IMR-90 (cell line): ENCODE results near the gene GGACT. TPM values are rescaled to one million over a fixed set of nuclear protein-coding genes. Genes with fewer than 3 reads are reported as not detected.

Source experiments
- ATAC-seq: fragments of 200-7000 bp; cut with Tn5 transposase; 2 replicates; pipeline ENCODE4 v1.9.1; 2020; ENCODE audit warnings: low read depth, mild to moderate bottlenecking, moderate library complexity
- BruUV-seq: library from RNA; stranded (reverse); fragments of 400-500 nt; replicated peaks from 2 replicates; lab custom pipeline; 2021; lab: Mats Ljungman, UMichigan
- CTCF ChIA-PET: fragments of 300-600 bp; formaldehyde crosslinking; extraction: SDS; loops from one replicate; lab custom pipeline; 2021; ENCODE audit warnings: antibody characterized with exemption; lab: Yijun Ruan, JAX
- POLR2A ChIA-PET: fragments of 300-600 bp; sonication (Branson Sonifier 250); formaldehyde crosslinking; loops from one replicate; lab custom pipeline; 2022; ENCODE audit warnings: antibody characterized with exemption; ENCODE audit not compliant: unreplicated experiment; lab: Charles Lee
- DNase-seq: peaks from one replicate; pipeline ENCODE4 v3.0.0; 2013
- H2AFZ ChIP-seq: replicated peaks from 2 replicates; pipeline ENCODE3; 2013; ENCODE audit warnings: low read length, mild to moderate bottlenecking; ENCODE audit not compliant: poor library complexity
- H2AK5ac ChIP-seq: 2 replicates; pipeline ENCODE4 v1.6.1; 2013; ENCODE audit warnings: low read depth, low read length, inconsistent platforms
- H2AK9ac ChIP-seq: replicated peaks from 2 replicates; pipeline ENCODE3; 2013; ENCODE audit warnings: mild to moderate bottlenecking, low read depth, low read length, moderate library complexity; ENCODE audit not compliant: poor library complexity
- H2BK120ac ChIP-seq: 2 replicates; pipeline ENCODE4 v1.6.1; 2013; ENCODE audit warnings: low read depth, low read length, inconsistent platforms
- H2BK15ac ChIP-seq: 3 replicates; pipeline ENCODE4 v1.6.1; 2013; ENCODE audit warnings: low read depth, low read length, inconsistent platforms
- H2BK20ac ChIP-seq: 2 replicates; pipeline ENCODE4 v1.6.1; 2013; ENCODE audit warnings: low read depth, mild to moderate bottlenecking, inconsistent platforms, low read length, moderate library complexity
- H2BK5ac ChIP-seq: 2 replicates; pipeline ENCODE4 v1.6.1; 2013; ENCODE audit warnings: mild to moderate bottlenecking, low read depth, low read length, inconsistent platforms; ENCODE audit not compliant: poor library complexity, severe bottlenecking
- H3K14ac ChIP-seq: replicated peaks from 2 replicates; pipeline ENCODE4 v1.6.1; 2013; ENCODE audit warnings: low read depth, low read length, inconsistent platforms
- H3K18ac ChIP-seq: 2 replicates; pipeline ENCODE4 v1.6.1; 2013; ENCODE audit warnings: low read depth, low read length, control low read depth
- H3K23ac ChIP-seq: 2 replicates; pipeline ENCODE4 v1.6.1; 2013; ENCODE audit warnings: low read depth, low read length, inconsistent platforms
- H3K27ac ChIP-seq: 2 replicates; pipeline ENCODE4 v1.5.1; 2013; ENCODE audit warnings: mild to moderate bottlenecking, control low read depth, low read length; ENCODE audit not compliant: insufficient read depth
- H3K27me3 ChIP-seq: 2 replicates; pipeline ENCODE4 v1.6.1; 2013; ENCODE audit warnings: low read length; ENCODE audit not compliant: control insufficient read depth, insufficient read depth
- H3K36me3 ChIP-seq: 2 replicates; pipeline ENCODE4 v1.6.1; 2013; ENCODE audit warnings: low read length, mixed read lengths; ENCODE audit not compliant: control insufficient read depth, insufficient read depth
- H3K4ac ChIP-seq: 2 replicates; pipeline ENCODE4 v1.6.1; 2013; ENCODE audit warnings: low read depth, low read length, inconsistent platforms
- H3K4me1 ChIP-seq: 2 replicates; pipeline ENCODE4 v1.6.1; 2013; ENCODE audit warnings: low read length, mixed read lengths; ENCODE audit not compliant: control insufficient read depth, insufficient read depth
- H3K4me2 ChIP-seq: 2 replicates; pipeline ENCODE4 v1.6.1; 2013; ENCODE audit warnings: low read depth, mild to moderate bottlenecking, control low read depth, low read length, moderate library complexity
- H3K4me3 ChIP-seq: 2 replicates; pipeline ENCODE4 v1.5.1; 2013; ENCODE audit warnings: low read depth, mild to moderate bottlenecking, control low read depth, low read length, moderate library complexity; ENCODE audit not compliant: insufficient read depth
- H3K56ac ChIP-seq: 2 replicates; pipeline ENCODE4 v1.6.1; 2013; ENCODE audit warnings: low read length, inconsistent platforms; ENCODE audit not compliant: insufficient read depth; ENCODE audit errors: extremely low read depth
- H3K79me1 ChIP-seq, 2 experiments: 2 replicates each; pipeline ENCODE4 v1.6.1; 2013; ENCODE audit warnings: low read length in 2 of 2, inconsistent platforms in 1 of 2, low read depth in 1 of 2
- H3K9ac ChIP-seq: 2 replicates; pipeline ENCODE4 v1.6.1; 2013; ENCODE audit warnings: low read depth, low read length, control low read depth
- H3K9me1 ChIP-seq: 2 replicates; pipeline ENCODE4 v1.6.1; 2013; ENCODE audit warnings: low read length, inconsistent platforms; ENCODE audit not compliant: insufficient read depth
- H3K9me3 ChIP-seq: 2 replicates; pipeline ENCODE4 v1.6.1; 2013; ENCODE audit warnings: low read length; ENCODE audit not compliant: control insufficient read depth, insufficient read depth
- H4K20me1 ChIP-seq: 2 replicates; pipeline ENCODE4 v1.6.1; 2013; ENCODE audit warnings: low read length, inconsistent platforms; ENCODE audit not compliant: insufficient read depth
- H4K5ac ChIP-seq: 2 replicates; pipeline ENCODE4 v1.6.1; 2013; ENCODE audit warnings: mild to moderate bottlenecking, low read depth, low read length, control low read depth
- H4K8ac ChIP-seq, 2 experiments: 2 replicates each; pipeline ENCODE4 v1.6.1; 2013; ENCODE audit warnings: low read depth in 2 of 2, low read length in 2 of 2, control low read depth in 1 of 2, inconsistent platforms in 1 of 2
- H4K91ac ChIP-seq: 2 replicates; pipeline ENCODE4 v1.6.1; 2013; ENCODE audit warnings: low read depth, low read length, inconsistent platforms; ENCODE audit not compliant: insufficient read depth
- FOS ChIP-seq: fragments of 150-350 bp; IDR thresholded peaks from 2 replicates; pipeline ENCODE4 v1.6.1; 2016; ENCODE audit warnings: low read depth, low read length
- MXI1 ChIP-seq: IDR thresholded peaks from 2 replicates; pipeline ENCODE4 v1.6.1; 2012; ENCODE audit warnings: low read depth, mild to moderate bottlenecking, low read length, moderate library complexity, borderline replicate concordance
- POLR2A ChIP-seq: IDR thresholded peaks from 2 replicates; pipeline ENCODE4 v1.6.1; 2012; ENCODE audit warnings: mild to moderate bottlenecking, low read depth, low read length
- RFX5 ChIP-seq: IDR thresholded peaks from 2 replicates; pipeline ENCODE4 v1.8.0; 2012; ENCODE audit warnings: low read depth, mild to moderate bottlenecking, low read length, moderate library complexity
- WGBS, 2 experiments: methylation state at CpG; one replicate each; pipeline versions ENCODE4 v1.1.5 to v1.1.7; 2013; ENCODE audit warnings: missing lambda C conversion rate in 2 of 2; ENCODE audit not compliant: insufficient read length in 1 of 2; ENCODE audit errors: extremely low coverage in 2 of 2; 5-methylcytosine and 5-hydroxymethylcytosine counted together
- dilution Hi-C: fragments of 300-500 bp; cut with HindIII; formaldehyde crosslinking; loops from one replicate; pipeline ENCODE4 v1.14.3; 2018; ENCODE audit warnings: low sequenced_read_pairs; ENCODE audit not compliant: unreplicated experiment
- in situ Hi-C: fragments of 300-500 bp; cut with MboI; formaldehyde crosslinking; loops from 3 replicates; pipeline ENCODE4 v1.14.3; 2019; ENCODE audit warnings: low sequenced_read_pairs, inconsistent platforms, mixed read lengths
- intact Hi-C: fragments of 100-400 bp; cut with micrococcal nuclease; formaldehyde crosslinking; loops from 2 replicates; pipeline ENCODE4 v1.10.0; 2022
- polyA plus RNA-seq, 3 experiments: library from polyadenylated mRNA; depleted of rRNA; stranded (reverse); fragments of >200 nt; gene quantifications; 2 replicates each; pipeline ENCODE4 v1.2.3, GENCODE V29; 2012; ENCODE audit warnings: low replicate concordance in 1 of 3
- total RNA-seq: library from RNA; depleted of rRNA; stranded (reverse); fragments of >200 nt; gene quantifications from 2 replicates; pipeline ENCODE4 v1.2.3, GENCODE V29; 2012
- TF ChIP-seq, protein P1 (sequence below): fragments of 150-350 bp; IDR thresholded peaks from 2 replicates; pipeline ENCODE4 v1.6.1; 2016; ENCODE audit warnings: low read depth, mild to moderate bottlenecking, low read length, moderate library complexity, borderline replicate concordance

Gene GGACT
- total and polyA plus RNA-seq, 2 of the 4 experiments (the other 2 are of a cell fraction): 2.0 to 2.6 TPM

DNA sequence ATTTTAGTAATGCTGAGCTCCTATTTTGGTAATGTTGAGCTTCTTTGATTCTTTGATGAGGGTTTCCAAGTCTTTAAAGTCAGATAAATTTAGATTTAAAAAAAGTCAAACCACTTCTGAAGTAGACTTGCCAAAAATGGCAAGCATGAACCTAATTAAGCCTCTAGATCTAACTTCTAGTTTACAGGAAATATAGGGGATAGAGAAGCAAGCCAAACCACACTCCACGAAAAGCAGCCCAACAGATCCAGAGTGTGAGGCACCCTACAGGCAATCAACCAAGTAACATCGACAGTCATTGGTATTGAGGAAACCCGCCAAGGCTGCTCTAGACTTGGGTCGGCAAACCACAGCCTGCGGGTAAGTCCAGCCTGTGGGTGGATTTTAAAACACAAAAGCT, 3.7 kb downstream of the GGACT start:
- DNase-seq: no peak
- CTCF ChIA-PET: interaction anchor here (0.7 kb wide), 1 partner anchor 42 kb away, joined by 5 read pairs; no protein-coding TSS in a partner anchor
- no CpG with 5 or more reads among the region's 5 CpGs for WGBS, 2 experiments
- Histone ChIP-seq H2BK20ac (no peak overlapping the region), H3K9me1 (peaks cover 4% of the 10 kb centered on the region), H4K91ac (no peak overlapping the region), H3K4me2 (no peak overlapping the region), H3K36me3 (peaks cover 3% of the 10 kb centered on the region; the same call in 1 of the 2 replicates), H3K4me3 (no peak overlapping the region), H2AK5ac (no peak overlapping the region), H2AFZ (no peak overlapping the region), H4K8ac (no peak overlapping the region), H2AK9ac (no peak overlapping the region), H4K20me1 (no peaks in the 10 kb centered on the region), H3K4ac (no peak overlapping the region), H3K27ac (no peak overlapping the region), H3K27me3 (no peaks in the 10 kb centered on the region), H2BK15ac (no peak overlapping the region), H3K23ac (no peak overlapping the region), H2BK120ac (no peak overlapping the region), H3K56ac (no peak overlapping the region), H3K14ac (no peak overlapping the region), H3K9ac (no peak overlapping the region), H3K9me3 (no peaks in the 10 kb centered on the region), H3K4me1 (0 out of 2 replicates have a peak, but pooled peaks cover 2% of the 10 kb centered on the region), H2BK5ac (no peak overlapping the region), H4K5ac (no peak overlapping the region), H3K18ac (no peak overlapping the region), H3K79me1 (no peaks in the 10 kb centered on the region)
- no TSS peak for BruUV-seq
- POLR2A ChIA-PET: no interaction called here
- dilution Hi-C loops (no loop called here), intact Hi-C loops (no loop called here), in situ Hi-C loops (no loop called here)
- no peak for ATAC-seq
- TF ChIP-seq FOS (no peak), MXI1 (no peak), RFX5 (no peak), POLR2A (no peak)
- TF ChIP-seq, protein P1, sequence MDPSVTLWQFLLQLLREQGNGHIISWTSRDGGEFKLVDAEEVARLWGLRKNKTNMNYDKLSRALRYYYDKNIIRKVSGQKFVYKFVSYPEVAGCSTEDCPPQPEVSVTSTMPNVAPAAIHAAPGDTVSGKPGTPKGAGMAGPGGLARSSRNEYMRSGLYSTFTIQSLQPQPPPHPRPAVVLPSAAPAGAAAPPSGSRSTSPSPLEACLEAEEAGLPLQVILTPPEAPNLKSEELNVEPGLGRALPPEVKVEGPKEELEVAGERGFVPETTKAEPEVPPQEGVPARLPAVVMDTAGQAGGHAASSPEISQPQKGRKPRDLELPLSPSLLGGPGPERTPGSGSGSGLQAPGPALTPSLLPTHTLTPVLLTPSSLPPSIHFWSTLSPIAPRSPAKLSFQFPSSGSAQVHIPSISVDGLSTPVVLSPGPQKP: no peak
